GM21381 (cell line): Measurements from ENCODE around the gene NLGN1.
"Not testable (repeated sequence)": the region's sequence is repeated elsewhere in the genome, so short reads cannot be mapped to it uniquely, and the experiment has no call there.

ENCODE experiments used
- ATAC-seq: cut with Tn5 transposase; IDR thresholded peaks from one replicate; pipeline ENCODE4 v1.9.1; 2021; ENCODE audit warnings: mild to moderate bottlenecking, moderate library complexity; ENCODE audit not compliant: unreplicated experiment

NLGN1 gene

DNA sequence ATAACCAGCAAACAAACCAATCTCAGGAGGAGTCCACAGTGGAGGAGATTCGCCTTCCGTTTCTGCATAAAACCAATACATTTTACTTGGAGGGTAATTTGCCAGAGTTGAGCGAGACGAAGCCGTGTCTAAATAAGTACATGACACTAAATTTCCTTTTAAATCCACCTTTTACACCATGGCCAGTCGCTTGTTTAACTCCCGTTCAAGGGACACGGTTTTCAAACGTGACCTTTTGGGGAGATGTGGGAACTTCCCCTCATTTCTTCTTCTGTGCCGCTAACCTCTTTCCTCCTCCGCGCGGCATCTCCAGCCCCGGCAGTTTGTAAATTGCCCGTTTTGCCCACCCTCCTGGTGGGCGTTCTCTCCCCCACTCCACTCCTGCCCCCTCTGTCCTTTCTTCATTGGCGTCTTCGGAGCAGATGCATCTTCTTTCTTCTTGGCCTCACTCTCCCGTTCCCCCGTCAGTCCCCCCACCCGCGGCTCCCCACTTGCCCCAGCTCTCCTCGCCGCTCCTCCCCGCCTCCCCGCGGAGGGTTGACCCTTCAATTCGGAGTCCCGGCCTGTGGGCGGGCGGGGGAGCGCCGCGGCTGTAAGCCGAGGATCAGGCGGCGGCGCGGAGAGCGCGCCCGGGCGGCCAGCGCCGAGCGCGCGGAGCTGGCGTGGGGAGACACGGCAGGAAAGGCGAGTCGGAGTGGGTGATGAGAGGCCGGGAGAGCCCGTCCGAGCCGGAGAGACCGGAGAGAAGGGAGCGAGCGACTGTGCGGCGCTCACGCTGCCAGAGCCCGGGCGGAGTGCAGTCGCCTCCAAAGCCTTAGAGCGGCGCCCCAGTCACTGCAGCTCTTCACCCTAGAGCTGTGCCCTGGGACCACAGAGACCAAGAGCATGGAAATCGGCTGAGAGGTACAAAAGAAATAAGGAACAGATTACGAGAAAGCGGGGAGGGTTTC lies at the start of gene NLGN1:
NLGN1 (plus strand) TSS at position 584 of the 950 bp plus-strand sequence.
- ATAC-seq: no peak

DNA sequence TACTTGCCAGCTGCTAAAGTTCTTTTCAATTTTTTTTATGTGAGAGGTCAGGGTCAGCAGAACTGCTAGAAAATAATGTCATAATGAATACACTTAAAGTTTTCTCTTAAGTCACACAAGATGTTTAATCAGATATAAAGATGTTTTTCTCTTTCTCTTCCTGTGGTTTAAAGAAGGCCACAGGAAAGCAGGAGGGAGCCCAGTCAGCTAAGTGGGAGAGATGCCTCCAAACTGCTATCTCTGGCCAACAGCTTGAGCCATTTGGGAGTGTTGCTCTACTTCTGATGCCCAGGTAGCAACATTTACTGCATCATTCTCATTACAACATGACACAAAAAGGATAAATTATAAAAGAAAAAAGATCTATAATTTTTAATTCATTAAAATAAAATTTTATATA lies 45.7 kb upstream of the NLGN1 start:
- no peak for ATAC-seq

DNA sequence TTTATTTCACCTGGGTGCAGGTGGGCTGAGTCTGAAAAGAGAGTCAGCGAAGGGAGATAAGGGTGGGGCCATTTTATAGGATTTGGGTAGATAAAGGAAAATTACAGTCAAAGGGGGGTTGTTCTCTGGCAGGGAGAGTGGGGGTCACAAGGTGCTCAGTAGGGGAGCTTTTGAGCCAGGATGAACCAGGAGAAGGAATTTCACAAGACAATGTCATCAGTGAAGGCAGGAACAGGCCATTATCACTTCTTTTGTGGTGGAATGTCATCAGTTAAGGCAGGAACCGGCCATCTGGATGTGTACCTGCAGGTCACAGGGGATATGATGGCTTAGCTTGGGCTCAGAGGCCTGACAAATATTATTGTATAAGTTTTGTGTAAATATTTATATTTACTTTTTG lies 44.4 kb upstream of the NLGN1 start:
- ATAC-seq: not testable (repeated sequence)

GRCh38 chr3:173354124-173354523 lies 43.4 kb upstream of the NLGN1 start:
- ATAC-seq: no peak

DNA sequence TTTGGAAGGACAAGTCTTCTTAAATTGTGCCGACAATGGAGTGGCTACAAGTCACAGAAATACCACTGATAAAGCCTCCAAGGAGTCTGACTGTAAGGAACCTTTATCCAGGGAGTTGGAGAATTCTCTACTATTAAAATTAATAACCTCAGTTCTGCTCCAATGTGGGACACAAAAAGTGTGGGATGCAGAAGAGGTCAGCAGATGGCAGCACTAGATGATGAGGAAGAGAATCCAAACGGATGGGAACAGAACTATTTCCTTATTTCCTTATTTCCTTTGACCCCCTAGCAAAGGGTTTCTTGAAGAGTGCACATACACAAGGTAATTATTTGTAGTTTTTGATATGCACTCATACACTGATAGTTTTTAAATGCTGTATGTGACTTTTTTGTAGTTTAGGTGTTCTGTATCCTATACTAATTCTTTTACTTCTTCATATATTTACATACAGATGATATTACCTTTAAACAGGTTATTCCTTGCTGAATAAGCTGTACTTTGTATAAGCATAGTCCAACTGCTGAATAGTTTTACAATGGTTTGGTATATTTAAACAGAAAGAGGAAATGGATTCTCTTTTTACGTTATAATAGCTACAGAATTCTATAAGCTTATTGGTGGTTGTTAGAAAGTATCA lies 25.6 kb upstream of the NLGN1 start:
- no peak for ATAC-seq

DNA sequence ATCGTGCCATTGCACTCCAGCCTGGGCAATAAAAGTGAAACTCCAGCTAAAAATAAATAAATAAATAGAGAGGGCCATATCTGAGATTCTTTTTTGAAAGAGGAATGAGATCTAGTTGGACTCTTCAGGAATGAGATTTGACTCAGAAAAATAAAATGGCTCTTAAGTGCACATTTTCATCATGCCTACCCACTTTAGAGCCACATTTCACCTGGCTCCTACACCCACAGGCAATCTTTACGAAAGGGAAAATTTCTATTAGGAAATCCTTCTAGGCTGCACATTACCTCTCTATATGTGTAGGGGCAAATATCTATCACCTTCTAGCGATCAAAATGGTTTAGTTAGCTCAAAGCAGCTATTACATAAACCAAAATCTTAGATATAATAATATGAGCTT lies 16.9 kb upstream of the NLGN1 start:
- ATAC-seq: no peak

GRCh38 chr3:173381936-173382335 lies 15.6 kb upstream of the NLGN1 start:
- not testable (repeated sequence) for ATAC-seq

GRCh38 chr3:173395073-173395411 lies 2.5 kb upstream of the NLGN1 start:
- peak; percentile 40 for ATAC-seq

GRCh38 chr3:173395412-173396181 lies 1.9 kb upstream of the NLGN1 start:
- ATAC-seq: peak; percentile 94

GRCh38 chr3:173396191-173397041 lies 1.1 kb upstream of the NLGN1 start:
- no peak for ATAC-seq

DNA sequence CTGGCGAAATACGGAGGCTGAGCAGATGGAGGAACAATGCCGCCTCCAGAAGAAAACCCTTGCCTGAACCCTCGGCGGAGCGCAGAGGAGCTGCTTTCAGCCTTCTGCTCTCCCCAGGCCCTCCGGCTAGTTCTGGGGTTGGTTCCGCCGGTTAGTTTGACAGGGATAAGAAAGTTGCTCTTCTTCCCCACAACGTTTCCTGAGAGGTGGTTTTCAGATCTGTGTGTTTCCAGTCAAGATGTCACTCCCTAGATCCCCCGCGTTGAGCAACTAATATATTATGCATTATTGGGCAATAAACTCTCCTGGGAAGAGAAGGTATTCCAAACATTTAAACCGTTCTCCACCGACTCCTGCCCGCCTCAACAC lies 551 bp downstream of the NLGN1 start:
- ATAC-seq: no peak

DNA sequence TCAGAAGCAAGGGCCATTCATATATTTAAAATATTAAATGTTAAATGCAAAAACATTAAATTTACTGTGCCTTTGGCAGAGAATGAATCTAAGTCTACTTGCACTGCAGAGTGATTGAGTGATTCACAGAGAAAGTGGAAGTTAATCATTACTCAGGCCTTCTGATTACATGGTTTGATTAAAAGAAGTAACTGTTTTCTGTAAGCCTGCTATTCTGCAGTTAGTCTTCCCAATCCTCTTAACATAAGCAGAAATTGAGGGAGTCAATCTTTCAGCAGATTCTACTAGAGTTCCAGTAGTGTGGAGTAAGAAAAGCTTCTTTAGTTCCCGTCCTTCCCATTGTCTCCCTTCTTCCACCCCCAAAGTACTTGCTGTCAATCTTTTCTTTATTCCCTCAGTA lies 1.5 kb downstream of the NLGN1 start:
- ATAC-seq: no peak

- no peak for ATAC-seq
These were observed 3.8 kb downstream of the NLGN1 start for GRCh38 chr3:173401369-173401768.

DNA sequence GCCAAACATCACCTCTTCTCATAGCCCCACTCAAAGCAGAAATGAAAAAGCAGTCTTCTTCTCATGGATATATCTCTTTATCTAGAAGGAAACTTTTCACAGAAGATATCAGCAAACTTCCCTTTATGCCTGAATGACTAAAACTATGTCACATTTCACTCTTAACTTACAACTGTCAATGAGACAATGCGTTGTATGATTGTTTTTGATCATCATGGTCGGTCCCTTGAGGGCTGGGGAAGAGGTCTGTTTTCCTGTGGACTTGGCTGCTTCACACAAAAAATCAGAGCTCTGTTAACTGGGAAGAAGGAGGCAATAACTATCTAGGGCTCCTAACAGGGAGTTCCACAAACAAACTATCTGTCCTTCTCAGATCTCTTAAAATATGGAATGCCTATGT lies 5.1 kb downstream of the NLGN1 start:
- no peak for ATAC-seq

- no peak for ATAC-seq
These were observed 5.8 kb downstream of the NLGN1 start for GRCh38 chr3:173403376-173403775.

- no peak for ATAC-seq
These were observed 6.6 kb downstream of the NLGN1 start for GRCh38 chr3:173404156-173404555.

DNA sequence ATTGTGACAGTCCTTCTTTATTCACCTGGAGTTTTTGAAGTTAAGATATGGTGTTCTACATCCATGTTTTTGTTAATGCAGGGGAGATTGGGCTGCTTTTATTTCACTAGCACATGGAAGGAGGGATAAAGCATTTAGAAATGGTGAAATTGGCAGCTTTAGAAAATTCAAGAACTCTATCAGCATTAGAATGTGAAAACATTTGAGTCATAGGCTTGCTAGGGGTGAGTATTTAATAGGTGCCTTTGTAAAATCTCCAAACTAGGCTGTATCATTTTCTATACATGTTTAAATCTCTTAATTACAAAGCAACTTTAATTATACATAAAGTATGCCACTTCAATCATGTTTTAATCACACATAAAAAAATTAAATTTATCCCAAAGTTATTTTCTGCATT lies 12.9 kb downstream of the NLGN1 start:
- ATAC-seq: no peak

GRCh38 chr3:173410849-173411248 lies 13.3 kb downstream of the NLGN1 start:
- ATAC-seq: no peak

DNA sequence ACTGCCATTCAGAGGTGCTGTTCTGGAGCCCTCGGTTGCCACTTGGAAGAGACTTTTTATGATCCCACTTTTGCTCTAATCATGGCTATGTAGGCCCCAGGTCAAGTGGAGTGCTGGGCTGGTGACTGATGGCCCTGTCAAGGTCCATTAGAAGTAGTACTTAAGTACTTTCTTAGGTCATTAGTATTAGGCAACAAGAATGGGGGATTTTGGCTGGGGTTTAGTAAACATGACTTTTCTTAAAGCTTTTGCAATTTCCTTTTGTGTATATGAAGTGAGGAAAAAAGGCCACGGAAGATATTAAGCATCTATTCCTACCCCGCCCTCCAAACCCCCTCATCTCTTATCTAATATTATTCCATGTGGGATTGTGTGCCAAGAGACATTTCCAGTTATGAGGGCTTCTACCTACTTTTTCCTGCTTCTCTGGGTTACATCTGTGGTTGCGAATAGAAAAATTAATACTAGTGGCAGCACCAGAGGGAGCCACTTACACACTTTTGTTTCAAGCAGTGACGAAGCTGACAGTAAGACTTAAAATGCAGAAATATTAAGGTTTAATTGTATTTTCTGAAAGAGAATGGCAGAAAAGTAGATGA lies 13.9 kb downstream of the NLGN1 start:
- no peak for ATAC-seq

- ATAC-seq: no peak
These were observed 18.5 kb downstream of the NLGN1 start for GRCh38 chr3:173416070-173416469.
